Astrocyte (in vitro differentiated cells and primary cell): ENCODE results near the gene ACTL6A. TPM values are rescaled to one million over a fixed set of nuclear protein-coding genes. Genes with fewer than 3 reads are reported as not detected.

Experiments
- DNase-seq: peaks from one replicate; pipeline ENCODE4 v3.0.0-alpha.2; 2010; ENCODE audit warnings: low read depth
- FAIRE-seq: peaks from 2 replicates; lab custom pipeline; 2011; peaks lifted over from hg19 to GRCh38; lab: Jason Lieb, UNC
- H2AFZ ChIP-seq: 2 replicates; pipeline ENCODE4 v1.6.0; 2012; ENCODE audit warnings: low read depth, low read length, inconsistent platforms
- H3K27ac ChIP-seq: 2 replicates; pipeline ENCODE4 v1.5.1; 2011; ENCODE audit warnings: low read depth, low read length, inconsistent platforms
- H3K27me3 ChIP-seq: 2 replicates; pipeline ENCODE4 v1.6.0; 2011; ENCODE audit warnings: low read length, inconsistent platforms; ENCODE audit not compliant: insufficient read depth
- H3K36me3 ChIP-seq: 2 replicates; pipeline ENCODE4 v1.5.1; 2011; ENCODE audit warnings: low read length, inconsistent platforms; ENCODE audit not compliant: insufficient read depth
- H3K4me1 ChIP-seq: 2 replicates; pipeline ENCODE4 v1.5.1; 2011; ENCODE audit warnings: low read length, inconsistent platforms; ENCODE audit not compliant: insufficient read depth
- H3K4me2 ChIP-seq: 2 replicates; pipeline ENCODE4 v1.6.0; 2012; ENCODE audit warnings: low read length, inconsistent platforms
- H3K4me3 ChIP-seq: 2 replicates; pipeline ENCODE4 v1.5.1; 2011; ENCODE audit warnings: low read depth, mild to moderate bottlenecking, low read length, inconsistent platforms; ENCODE audit not compliant: insufficient read depth
- H3K79me2 ChIP-seq: 2 replicates; pipeline ENCODE4 v1.6.0; 2012; ENCODE audit warnings: mild to moderate bottlenecking, low read length, inconsistent platforms; ENCODE audit not compliant: insufficient read depth
- H3K9ac ChIP-seq: 2 replicates; pipeline ENCODE4 v1.6.0; 2012; ENCODE audit warnings: mild to moderate bottlenecking, low read length, inconsistent platforms
- H3K9me3 ChIP-seq: 2 replicates; pipeline ENCODE4 v1.5.1; 2012; ENCODE audit warnings: low read depth, mild to moderate bottlenecking, low read length, inconsistent platforms; ENCODE audit not compliant: insufficient read depth
- H4K20me1 ChIP-seq: 2 replicates; pipeline ENCODE4 v1.6.0; 2012; ENCODE audit warnings: low read length, inconsistent platforms; ENCODE audit not compliant: insufficient read depth
- H3K27ac Mint-ChIP-seq: one replicate; pipeline ENCODE4 v1.8.0; 2021; ENCODE audit warnings: mild to moderate bottlenecking, mixed read lengths; ENCODE audit not compliant: unreplicated experiment
- H3K27me3 Mint-ChIP-seq: one replicate; pipeline ENCODE4 v1.8.0; 2021; ENCODE audit warnings: low read depth, mixed read lengths; ENCODE audit not compliant: unreplicated experiment
- H3K36me3 Mint-ChIP-seq: one replicate; pipeline ENCODE4 v1.8.0; 2021; ENCODE audit warnings: low read depth, mixed read lengths; ENCODE audit not compliant: unreplicated experiment
- H3K4me1 Mint-ChIP-seq: one replicate; pipeline ENCODE4 v1.8.0; 2021; ENCODE audit warnings: low read depth, mixed read lengths; ENCODE audit not compliant: unreplicated experiment
- H3K4me3 Mint-ChIP-seq: one replicate; pipeline ENCODE4 v1.8.0; 2021; ENCODE audit warnings: mild to moderate bottlenecking, moderate library complexity, mixed read lengths; ENCODE audit not compliant: unreplicated experiment
- H3K9me3 Mint-ChIP-seq: one replicate; pipeline ENCODE4 v1.8.0; 2021; ENCODE audit warnings: mild to moderate bottlenecking, mixed read lengths; ENCODE audit not compliant: unreplicated experiment
- CTCF ChIP-seq: IDR thresholded peaks from 2 replicates; pipeline ENCODE4 v1.5.1; 2011; ENCODE audit warnings: low read depth, mild to moderate bottlenecking, inconsistent platforms, low read length, moderate library complexity; ENCODE audit not compliant: insufficient read depth
- EZH2 ChIP-seq: IDR thresholded peaks from 2 replicates; pipeline ENCODE4 v1.6.1; 2012; ENCODE audit warnings: mild to moderate bottlenecking, low read length, inconsistent platforms; ENCODE audit not compliant: insufficient read depth
- total RNA-seq: library from RNA; stranded (reverse); gene quantifications from 2 replicates; pipeline ENCODE4 v1.2.1, GENCODE V29; 2021

ACTL6A gene
- total RNA-seq, 1 donor from 2014 or later, result 47.0 TPM

- Histone ChIP-seq H3K36me3 (no peaks in the 10 kb centered on the region), H3K9me3 (no peaks in the 10 kb centered on the region), H3K4me3 (no peak overlapping the region), H3K4me2 (no peak overlapping the region), H3K27ac (no peak overlapping the region), H3K79me2 (no peaks in the 10 kb centered on the region), H2AFZ (no peak overlapping the region), H3K9ac (no peak overlapping the region), H4K20me1 (no peaks in the 10 kb centered on the region), H3K4me1 (no peaks in the 10 kb centered on the region), H3K27me3 (no peaks in the 10 kb centered on the region)
- Mint-ChIP-seq H3K4me3 (no peak overlapping the region), H3K4me1 (no peaks in the 10 kb centered on the region), H3K9me3 (no peaks in the 10 kb centered on the region), H3K36me3 (peaks cover 3% of the 10 kb centered on the region), H3K27me3 (no peaks in the 10 kb centered on the region), H3K27ac (no peak overlapping the region)
- no peak for DNase-seq
- TF ChIP-seq CTCF (no peak), EZH2 (no peak)
- FAIRE-seq, result no peak
Measured at GRCh38 chr3:179630753-179631451, 68.2 kb downstream of the ACTL6A start.

Other genes with a start within 250 kb of the ACTL6A start
- gene ZNF639, start 239.9 kb upstream of the ACTL6A start, total RNA-seq, result 34.4 and 36.1 TPM in 2 replicates
- 53.1 and 57.7 TPM in 2 replicates for gene MFN1, start 215.2 kb upstream of the ACTL6A start, total RNA-seq
- gene GNB4, start 111.5 kb upstream of the ACTL6A start, total RNA-seq, result 83.7 and 85.7 TPM in 2 replicates
- 45.9 and 47.1 TPM in 2 replicates for gene MRPL47, start 41.7 kb downstream of the ACTL6A start, total RNA-seq
- gene NDUFB5, start 41.9 kb downstream of the ACTL6A start, total RNA-seq, result 73.7 and 86.4 TPM in 2 replicates
- 6.7 and 7.4 TPM in 2 replicates for gene USP13, start 90.1 kb downstream of the ACTL6A start, total RNA-seq